ENCODE data around the gene AMN.

The AMN gene

DNA sequence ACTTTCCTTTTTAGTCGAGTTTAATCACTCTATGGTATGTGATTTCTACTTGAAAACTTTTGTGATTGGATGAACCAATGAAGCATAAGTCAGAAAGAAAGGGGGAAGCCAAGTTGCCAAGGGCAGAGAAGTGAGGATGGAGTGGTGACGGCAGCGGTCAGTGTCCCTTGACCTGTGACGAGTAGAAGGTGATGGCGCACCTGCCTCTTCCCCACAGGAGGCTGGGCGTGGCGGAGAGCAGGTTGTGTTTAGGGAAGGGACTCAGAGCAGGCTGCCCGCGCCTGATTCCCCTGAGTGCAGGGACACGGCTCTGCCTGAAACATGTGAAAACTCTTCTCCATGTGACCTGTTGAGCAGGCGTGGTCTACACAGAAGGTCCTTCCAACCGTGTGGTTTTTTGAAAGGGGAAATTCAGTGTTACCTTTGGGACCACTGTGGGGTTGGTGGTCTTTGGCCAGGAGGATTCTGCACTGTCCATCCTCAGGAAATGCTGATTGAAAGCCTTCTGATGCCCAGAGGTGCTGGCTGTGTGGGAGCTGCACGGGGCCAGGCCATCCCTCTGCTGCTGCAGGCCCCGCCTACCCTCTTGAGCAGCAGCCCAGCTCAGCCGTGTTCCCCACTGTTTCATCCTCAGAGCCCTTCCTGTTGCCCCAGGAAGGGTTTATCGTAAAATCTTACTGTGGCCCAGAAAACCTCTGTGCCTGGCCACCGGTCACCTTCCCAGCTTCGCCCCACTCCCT lies 23.5 kb upstream of the AMN start:
- no peak for DNase-seq (ENCODE audit: low spot score)

DNA sequence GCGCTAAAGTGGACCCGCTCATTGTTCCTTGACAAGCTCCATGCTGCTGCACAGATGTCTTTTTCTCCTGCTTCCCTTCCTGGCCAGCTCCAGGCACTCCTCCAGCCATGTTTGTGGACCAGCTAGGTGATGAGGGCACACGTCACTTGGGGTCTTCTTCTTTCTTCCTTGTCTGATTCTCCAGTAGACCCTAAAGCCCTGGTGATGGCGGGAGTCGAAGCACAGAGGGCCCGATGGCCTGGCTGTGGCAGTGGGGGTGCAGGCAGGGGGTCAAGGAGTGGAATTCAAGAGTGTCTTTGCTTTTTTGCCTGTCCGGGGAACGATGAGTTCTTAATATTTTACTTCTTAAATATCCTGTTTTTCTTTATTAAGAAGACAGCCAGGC lies 23.0 kb upstream of the AMN start:
- DNase-seq (ENCODE audit: low spot score) = no peak

DNA sequence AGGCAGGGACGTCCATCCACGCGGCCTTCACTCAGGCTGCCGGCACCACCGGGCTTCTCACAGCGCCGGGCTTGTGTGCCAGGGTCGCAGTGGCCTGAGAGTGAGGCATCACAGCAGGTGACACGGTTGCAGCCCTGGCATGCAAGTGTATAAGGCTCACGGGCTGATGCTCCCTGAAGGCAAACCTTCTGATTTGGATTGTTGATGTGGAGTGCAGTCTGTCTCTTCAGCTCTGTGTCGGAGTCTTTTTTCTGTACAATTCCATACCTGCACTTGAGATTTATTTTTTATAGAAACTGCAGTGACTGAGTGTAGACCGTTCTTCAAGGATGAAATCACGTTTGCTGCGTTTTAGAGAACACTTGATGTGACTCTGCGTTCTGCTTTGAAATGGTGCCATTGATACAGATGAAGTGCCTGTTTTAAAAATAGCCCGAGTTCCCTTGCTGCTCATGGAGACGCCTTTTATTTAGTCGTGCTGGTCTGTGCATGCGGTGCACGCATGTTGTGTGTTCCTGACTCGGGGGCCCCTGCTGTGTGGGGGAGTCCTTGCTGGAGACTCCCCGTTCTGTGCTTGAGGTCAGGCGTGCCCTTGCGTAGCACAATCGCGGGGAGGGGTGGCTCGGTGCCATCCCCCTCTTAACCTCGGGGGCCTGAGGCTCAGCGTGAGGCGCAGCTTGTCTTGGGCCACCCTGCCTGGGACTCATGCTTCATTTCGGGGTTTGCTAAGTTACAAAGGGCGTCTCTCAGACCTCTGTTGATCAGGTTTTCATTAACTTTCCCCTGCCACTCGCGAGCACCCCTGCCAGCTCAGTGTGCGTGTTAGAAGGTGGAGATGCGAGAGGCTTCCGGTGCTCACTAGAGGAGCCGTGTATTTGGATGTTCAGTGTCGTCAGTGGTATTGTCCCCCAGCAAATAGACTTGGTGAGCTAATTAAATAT lies 21.6 kb upstream of the AMN start:
- no peak for DNase-seq (ENCODE audit: low spot score)

DNA sequence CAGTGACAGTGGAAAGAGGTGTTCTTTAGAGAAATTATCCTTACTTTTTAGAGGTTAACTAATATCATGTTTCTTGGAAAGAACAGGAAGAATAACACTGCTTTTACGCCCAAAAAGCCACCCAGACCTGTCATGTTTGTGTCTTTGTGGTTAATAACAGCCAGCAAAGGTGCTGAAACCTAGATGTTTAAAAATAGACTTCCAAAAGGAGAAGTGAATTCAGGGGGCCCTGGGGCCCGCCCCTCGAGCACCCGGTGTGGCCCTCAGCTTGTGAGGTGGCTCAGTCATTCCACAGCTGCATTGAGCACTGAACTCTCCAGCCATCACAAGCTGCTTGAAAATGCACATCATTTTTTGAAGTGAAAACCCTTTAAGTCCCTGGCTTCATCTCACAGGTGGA lies 20.8 kb upstream of the AMN start:
- DNase-seq (ENCODE audit: low spot score) = no peak

DNA sequence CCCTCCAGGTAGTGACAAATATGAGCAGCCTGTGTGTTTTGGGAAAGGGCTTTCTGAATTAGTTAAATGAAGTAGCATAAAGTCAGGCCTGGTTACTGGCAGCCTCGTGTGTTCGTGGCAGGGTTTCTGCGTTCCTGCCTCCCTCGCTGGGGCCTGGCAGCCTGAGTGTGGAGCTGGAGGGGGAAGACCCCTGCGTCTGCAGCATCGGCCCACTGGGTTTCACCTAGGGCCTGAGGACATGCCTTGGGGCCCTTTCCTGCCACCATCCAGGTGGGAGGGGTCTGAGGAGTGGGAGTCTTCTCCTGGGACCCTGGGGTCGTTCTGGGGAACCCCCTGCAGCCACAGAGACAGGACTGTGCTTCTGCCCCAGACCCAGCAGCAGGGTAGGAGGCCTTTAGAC lies 20.4 kb upstream of the AMN start:
- no peak for DNase-seq (ENCODE audit: low spot score)

DNA sequence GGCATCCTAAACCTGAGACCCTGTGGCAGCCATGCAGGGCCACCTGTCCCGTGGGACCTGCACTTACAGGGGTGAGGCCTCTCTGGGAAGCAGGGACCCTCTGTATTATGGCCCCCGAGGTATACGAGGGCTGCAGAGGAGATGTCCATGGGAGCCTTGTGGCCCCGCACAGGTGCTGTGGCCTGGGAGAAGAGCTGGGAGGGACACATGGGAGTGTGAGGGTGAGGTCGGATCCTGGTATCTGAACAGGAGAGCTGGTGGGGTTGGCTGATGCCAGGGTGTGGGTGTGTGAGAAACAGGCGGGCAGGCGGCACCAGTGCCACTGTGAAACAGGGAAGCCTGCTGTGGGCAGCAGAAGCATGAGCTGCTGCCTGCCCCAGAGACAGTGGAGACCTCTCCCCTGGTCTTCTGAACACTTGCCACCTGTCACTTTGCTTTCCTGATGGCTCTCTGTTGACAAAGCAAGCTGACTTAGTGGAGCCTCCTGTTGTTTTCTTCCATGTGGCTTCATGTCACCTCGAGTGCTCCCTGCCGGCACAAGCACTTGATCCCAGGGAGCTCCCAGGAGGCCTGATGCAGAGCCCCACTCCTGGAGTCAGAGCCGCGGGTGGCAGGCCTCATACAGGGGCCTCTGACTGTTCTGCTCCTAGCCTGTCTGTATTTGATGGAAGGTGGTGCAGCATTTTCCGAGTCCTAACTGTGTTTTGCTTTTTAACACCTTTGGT lies 19.8 kb upstream of the AMN start:
- no peak for DNase-seq (ENCODE audit: low spot score)

DNA sequence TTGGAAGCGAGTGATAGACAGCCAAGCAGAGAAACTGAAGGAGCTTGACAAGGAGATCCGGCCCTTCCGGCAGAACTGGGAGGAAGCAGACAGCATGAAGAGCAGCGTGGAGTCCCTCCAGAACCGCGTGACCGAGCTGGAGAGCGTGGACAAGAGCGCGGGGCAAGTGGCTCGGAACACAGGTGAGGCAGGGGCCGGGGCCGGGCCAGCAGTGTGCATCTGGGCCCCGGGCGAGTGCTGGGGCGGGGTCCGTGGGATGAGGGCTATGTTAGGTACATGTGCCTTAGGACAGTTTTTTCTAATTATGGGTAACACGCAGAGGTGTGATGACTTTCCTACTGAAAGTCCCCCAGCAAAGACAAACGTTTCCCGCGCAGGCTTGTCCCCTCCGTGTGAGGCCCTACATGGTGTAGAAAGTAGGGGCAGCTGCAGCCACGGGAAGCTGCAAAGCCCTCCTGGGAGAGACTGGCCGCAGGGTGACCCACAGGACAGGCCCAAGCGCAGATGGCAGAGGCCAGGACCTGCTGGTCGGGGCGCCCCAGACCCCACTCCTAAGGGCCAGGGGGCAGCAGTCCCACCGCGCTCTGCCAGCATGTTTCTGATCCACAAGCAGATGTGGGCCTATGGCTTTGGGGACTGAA lies 19.1 kb upstream of the AMN start:
- DNase-seq (ENCODE audit: low spot score) = no peak

DNA sequence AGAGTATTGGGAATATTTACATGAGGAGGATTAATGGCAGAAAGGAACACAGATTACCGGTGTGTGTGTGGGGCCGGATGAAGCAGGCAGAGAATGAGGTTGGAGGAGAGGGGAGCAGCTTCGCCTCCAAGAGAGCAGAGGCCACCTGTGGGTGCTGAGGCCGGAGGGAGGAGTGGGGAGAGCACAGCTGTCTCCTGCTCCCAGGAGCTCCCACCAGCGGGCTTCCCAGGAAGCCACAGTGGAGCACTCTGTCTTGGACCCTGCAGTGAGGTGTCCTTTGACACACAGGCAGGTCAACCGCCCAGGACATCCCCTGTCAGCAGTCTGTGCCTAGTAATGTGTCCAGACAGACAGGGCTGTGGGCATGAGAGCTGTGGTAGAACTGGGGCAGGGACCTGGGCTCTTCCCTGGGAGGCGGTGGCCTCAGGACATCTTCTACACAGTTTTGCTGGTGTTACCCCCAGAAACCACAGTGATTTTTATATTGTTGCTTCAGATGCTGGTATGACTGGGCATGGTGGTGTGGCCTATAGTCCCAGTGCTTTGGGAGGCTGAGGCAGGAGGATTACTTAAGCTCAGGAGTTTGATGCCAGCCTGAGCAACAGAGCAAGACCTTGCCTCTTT lies 18.5 kb upstream of the AMN start:
- no peak for DNase-seq (ENCODE audit: low spot score)

DNA sequence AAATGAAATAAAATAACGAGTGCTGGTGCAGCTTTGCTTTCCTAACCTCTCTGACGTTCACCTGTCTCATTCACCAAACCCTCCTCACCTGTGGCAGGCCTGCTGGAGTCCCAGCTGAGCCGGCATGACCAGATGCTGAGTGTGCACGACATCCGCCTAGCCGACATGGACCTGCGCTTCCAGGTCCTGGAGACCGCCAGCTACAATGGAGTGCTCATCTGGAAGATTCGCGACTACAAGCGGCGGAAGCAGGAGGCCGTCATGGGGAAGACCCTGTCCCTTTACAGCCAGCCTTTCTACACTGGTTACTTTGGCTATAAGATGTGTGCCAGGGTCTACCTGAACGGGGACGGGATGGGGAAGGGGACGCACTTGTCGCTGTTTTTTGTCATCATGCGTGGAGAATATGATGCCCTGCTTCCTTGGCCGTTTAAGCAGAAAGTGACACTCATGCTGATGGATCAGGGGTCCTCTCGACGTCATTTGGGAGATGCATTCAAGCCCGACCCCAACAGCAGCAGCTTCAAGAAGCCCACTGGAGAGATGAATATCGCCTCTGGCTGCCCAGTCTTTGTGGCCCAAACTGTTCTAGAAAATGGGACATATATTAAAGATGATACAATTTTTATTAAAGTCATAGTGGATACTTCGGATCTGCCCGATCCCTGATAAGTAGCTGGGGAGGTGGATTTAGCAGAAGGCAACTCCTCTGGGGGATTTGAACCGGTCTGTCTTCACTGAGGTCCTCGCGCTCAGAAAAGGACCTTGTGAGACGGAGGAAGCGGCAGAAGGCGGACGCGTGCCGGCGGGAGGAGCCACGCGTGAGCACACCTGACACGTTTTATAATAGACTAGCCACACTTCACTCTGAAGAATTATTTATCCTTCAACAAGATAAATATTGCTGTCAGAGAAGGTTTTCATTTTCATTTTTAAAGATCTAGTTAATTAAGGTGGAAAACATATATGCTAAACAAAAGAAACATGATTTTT lies 17.1 kb upstream of the AMN start:
- no peak for DNase-seq (ENCODE audit: low spot score)

DNA sequence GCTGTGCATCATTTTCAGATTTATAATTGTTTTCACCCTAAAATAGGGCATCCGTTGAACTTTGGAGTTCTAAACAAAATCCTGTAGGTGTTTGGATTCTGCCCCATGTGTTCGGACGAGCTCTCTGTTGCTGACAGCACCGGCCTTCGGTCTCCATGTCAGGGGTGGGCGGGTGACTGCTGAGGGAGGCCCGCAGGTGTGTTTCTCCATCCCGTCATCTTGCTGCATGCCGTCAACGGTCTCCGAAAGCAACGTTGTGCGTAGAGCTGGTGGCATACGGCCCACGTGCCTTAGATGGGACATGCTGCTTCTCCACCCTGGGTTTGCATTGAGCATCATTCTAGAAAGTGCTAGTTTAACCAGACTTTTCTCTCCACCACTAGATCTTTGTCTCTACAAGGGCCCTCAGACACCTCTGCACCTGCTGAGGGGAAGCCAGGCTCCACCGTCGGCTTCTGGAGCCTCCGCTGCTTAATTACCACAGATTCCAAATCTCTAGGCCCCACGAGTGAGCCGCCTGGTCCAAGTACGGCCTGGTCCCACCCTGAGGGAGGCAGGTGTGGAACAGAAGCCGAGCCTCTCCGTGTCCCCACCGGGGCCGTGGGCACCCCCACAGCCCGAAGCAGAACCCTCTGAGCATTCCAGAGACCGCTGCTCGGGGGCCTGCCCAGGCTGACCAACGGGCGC lies 15.7 kb upstream of the AMN start:
- DNase-seq (ENCODE audit: low spot score) = no peak

DNA sequence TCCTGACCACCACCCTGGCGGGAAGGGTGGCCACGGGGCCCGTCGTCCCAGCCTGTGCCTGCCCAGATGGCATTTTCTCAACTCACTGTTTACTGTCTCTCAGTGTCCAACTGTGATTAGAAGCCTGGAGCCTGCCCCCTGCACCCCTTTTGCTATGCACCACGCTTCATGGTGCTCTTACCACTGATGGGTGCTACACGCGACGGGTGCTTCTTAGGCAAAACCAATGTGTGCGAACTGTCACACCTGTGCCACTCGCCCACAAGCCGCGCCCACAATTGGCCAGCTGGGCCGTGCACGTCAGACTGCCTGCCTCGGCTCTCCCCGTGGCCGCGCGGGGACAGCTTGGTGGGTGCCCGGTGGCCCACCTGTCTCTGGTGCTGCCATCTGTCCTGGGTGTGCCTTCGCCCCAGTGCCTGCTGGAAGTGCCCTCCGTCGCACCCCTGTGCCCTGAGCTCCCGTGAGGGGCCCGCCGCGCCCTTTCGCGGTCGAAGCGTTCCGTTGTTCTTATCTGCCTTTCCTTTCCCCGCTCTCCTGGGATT lies 15.1 kb upstream of the AMN start:
- no peak for DNase-seq (ENCODE audit: low spot score)

DNA sequence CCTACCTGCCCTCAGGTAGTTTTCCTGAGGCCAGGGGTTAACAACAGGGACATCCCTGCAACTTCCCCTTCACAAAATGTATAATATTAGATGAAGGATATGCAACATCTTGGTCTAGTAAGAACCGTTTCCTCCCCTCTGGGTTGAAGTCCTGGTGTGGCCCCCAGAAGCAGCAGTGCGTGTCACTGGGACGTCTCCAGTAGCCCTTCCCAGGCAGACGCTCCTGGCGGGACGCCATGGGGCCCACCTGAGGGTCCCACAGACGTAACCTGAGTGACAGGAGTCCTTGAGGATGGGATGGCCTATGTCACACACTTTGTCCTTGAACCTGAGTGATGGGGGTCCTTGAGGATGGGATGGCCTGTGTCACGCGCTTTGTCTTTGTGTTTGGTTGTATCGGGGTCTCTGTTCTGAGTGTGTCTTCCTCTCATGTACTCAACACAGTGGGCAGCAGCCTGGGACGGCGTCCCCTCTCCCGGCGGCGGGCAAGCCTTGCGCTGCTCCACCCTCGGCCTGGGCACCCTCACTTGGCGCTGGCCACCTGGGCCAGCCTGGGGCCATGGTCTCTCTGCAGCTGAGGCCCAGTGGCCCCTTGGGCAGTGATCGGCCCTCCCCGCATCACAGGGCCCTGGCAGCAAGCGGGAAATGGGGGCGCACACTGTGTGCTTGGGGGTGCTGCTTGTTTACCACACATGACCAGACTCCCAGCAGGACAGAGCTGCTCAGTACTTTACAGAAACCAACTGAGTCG lies 14.3 kb upstream of the AMN start:
- no peak for DNase-seq (ENCODE audit: low spot score)

DNA sequence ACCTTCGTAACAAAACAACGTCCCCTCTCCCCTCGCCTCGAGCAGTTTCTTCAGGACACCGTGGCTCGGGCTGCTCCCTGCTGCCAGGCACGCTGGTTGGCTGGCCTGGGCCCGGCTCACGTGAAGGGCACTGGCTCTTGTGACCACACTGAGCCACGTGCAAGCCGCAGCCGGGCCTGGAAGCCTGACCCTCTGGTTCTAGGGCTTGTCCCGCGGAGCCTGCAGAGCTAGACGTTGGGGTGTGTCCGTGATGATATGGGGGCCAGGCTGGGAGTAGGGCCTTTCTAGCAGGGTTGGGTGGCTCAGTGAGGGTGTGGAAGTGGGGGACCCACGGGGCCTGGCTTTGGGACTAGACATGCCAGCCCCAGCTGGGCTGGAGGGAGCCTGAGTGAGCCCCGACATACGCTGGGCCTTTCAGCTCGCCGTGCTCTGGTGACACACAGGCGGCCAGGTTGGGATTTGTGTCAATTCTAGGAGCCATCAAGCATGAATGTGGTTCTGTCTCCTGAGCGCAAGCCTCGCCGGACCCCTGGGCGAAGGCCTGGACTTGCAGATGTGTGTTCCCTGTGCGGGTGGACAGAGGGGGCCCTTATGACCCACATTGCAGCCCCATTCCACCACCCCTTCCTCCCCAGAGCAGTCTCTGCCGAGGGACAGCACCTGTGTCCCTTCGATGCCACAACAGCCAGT lies 13.6 kb upstream of the AMN start:
- DNase-seq (ENCODE audit: low spot score) = no peak

DNA sequence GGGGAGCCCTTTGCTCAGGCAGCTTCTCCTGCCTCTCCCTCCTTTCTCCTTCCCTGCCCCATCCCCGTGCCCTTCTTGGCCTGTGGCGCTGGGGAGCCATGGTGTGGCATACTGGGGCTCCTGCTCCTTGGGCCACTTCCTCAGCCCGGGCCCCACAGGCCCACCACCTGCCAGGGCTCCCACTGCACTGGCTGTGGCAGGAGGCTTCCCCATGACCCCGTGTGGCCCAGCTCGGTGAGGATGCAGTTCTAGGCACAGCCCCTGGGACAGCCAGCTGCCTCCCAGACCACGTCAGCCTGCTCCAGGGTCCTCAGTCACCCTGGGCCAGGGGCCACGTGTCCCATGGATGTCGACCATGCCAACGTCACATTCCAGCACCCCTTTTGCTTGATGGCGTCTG lies 13.0 kb upstream of the AMN start:
- no peak for DNase-seq (ENCODE audit: low spot score)

DNA sequence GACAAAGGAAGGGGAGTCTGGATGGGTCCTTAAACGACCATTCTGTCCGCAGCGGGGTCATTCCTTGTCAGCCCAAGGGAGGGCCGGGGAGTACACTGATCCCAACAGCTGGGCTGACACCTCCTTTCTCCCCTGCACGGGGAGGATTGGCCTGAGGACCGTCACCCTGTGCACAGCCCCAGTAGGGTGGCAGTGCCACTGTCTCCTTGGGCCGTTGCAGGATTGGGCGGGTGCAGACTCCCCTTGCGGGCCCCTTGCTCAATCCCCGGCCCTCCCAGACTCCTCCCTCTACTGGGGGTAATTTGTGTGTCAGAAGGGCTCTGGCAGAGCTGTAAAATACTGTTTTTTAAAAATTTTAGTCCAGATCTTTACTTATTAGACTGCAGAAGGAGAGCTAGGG lies 12.6 kb upstream of the AMN start:
- no peak for DNase-seq (ENCODE audit: low spot score)

DNA sequence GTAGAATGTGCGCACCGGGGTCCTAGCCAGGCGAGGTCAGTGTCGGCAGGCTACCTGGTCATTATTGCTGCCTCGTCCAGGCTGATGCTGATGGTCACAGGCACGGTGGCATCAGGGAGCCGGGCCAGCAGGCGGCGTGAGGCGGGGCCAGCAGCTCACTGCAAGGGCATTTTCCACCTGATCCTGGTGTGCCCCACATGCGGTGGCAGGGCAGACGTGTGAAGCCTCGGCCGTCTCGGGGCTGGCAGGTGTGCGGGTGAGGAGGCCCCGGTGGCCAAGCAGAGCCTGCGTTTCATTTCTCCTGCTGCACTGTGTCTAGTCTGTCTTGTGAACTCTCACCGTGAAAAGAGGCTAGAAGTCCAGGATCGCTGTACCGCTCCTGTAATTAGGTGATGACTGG lies 12.0 kb upstream of the AMN start:
- DNase-seq (ENCODE audit: low spot score) = no peak

DNA sequence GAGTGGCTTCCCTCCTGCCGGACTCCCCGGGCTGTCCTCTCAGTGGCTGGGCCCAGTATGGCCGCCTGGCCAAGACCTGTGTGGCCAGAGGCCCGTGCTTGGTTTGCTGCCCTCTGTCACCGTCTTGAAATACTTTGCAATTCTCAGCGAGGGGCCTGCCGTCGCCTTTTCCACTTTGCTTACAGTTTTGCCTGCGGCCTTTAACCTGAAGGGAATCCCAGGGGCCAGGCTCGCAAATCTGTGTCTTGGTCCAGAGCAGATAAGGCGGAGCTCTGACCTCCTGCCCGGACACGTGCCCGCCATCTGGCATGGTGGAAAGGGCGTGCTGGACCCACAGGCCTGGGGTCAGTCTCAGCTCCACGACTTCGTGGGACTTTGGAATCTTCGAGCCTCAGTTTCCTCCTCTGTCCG lies 10.9 kb upstream of the AMN start:
- DNase-seq (ENCODE audit: low spot score) = no peak

DNA sequence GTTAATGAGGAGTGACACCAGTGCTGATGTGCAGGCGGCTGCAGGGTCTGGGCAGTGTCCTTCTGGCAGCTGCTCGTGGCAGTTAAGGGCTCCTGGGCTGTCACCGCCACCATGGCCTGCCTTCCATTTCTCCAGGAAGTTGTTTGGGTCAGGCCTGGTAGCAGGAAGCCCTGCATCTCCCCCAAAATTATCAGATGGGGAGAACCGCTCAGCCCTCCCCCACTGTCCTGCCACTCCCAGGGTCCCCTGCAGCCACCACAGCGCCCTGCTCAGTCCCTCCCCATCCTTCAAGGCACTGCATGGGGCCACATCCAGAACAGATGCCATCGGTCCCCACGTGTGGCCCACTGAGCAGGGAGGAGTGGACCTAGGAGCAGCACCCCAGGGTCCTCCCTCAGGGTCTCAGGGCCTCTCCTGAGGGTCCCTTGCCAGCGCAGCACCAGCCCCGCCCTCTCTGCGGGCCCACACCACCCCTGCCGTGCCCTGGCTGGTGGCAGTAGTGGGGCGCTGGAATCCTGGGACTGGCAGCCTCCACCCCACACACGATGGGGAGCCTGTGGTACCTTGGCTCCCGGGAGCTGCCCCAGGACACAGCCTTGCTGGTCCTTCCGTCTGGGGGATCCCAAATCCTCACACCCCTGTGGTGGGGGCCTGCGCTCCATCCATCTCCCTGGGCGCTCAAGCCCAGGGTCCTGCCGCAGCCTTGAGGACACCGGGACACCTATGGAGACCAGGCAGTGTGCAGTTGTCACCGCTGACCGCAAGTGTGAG lies 10.3 kb upstream of the AMN start:
- no peak for DNase-seq (ENCODE audit: low spot score)
